ENCODE data around the gene PYGB.

PYGB gene

DNA sequence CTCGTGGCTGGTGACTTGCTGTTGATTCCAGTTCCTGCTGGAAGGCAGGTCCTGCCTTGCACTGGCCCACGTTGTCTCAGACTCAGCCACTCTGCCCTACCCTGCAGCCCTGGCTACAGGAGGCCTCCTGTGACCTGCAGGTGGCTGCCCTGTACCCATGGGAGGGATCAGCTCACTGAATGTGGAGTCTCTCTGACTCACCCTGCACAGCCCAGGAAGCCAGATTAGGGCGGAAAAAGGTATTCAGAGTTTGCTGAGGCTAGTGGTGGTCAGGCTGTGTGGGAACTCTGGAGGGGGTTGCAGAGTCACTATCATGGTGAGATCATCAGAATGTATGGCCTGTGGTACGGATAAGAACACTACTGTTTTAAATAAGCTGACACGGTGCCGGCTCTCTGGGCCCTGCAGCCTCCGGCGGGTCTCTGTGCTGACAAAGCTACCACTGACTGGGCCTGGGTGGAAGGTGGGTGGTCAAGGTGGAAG lies 24.7 kb upstream of the PYGB start:
- Histone ChIP-seq H3K36me3 (ENCODE audit: insufficient read depth, low read length) (peaks cover 4% of the 10 kb centered on the region; the same call in 1 of the 2 replicates), H3K4me3 (ENCODE audit: low read length) (no peak overlapping the region), H3K4me1 (ENCODE audit: insufficient read depth, low read length) (peaks cover 12% of the 10 kb centered on the region; the same call in 1 of the 2 replicates), H3K27ac (ENCODE audit: low read depth, low read length) (peak overlapping the region; percentile 66), H3K9ac (ENCODE audit: low read depth, low read length) (peak overlapping the region; percentile 32; the same call in 1 of the 2 replicates), H3K27me3 (ENCODE audit: insufficient read depth, low read length) (no peaks in the 10 kb centered on the region), H3K9me3 (ENCODE audit: insufficient read depth, low read depth, low read length) (no peaks in the 10 kb centered on the region)
- WGBS: 55% methylated on average over 8 of the region's 8 CpGs

DNA sequence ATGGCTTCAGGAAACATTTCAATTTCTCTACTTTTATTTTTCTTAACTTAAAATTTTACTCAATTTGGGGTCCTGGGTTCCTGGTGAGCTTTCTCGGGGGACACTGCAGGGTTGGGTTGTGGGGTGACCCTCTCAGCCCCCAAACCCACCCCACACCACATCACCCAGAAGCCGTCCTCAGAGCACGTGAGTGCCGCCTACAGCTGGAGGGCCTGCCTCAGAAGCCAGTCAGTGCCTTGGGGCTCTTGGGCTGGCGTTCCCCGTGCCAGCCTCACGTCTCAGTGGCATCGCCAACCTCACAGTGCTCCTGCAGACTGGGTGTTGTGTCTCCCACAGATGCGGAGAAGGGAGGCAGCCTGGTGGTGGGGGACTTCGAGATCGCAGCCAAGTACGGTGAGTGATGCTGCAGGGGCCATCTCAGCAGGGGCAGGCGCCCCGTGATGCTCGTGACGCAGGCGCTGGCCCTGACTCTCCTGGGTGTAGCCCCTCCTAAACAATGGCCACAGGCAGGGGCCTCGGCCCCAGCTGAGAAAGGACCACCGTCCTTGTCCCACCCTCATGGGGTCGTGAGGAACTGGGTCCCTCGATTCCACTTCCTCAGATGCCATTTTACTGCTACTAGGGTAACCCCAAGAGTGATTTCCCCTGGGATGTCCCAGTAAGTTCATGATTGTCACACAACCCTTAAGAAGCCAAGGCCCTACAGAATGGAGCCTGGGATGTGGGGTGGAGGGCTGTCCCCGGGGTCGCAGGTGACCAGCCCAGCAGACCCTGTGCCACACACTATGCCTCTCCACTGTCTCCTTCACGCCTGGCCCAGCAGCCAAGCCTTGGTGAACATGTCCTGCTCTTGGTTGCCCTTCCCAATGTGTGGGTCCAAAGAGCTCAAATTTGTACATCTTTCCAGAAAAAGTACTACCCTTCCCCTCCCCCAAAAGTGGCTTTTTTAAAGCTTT lies 23.8 kb upstream of the PYGB start:
- Histone ChIP-seq H3K27ac (ENCODE audit: low read depth, low read length) (peak overlapping the region; percentile 66; the same call in 1 of the 2 replicates), H3K9ac (ENCODE audit: low read depth, low read length) (no peak overlapping the region), H3K4me1 (ENCODE audit: insufficient read depth, low read length) (peaks cover 12% of the 10 kb centered on the region; the same call in 1 of the 2 replicates), H3K4me3 (ENCODE audit: low read length) (no peak overlapping the region), H3K9me3 (ENCODE audit: insufficient read depth, low read depth, low read length) (no peaks in the 10 kb centered on the region), H3K36me3 (ENCODE audit: insufficient read depth, low read length) (peaks cover 3% of the 10 kb centered on the region; the same call in 1 of the 2 replicates), H3K27me3 (ENCODE audit: insufficient read depth, low read length) (no peaks in the 10 kb centered on the region)
- 94% methylated on average over 24 of the region's 24 CpGs for WGBS

DNA sequence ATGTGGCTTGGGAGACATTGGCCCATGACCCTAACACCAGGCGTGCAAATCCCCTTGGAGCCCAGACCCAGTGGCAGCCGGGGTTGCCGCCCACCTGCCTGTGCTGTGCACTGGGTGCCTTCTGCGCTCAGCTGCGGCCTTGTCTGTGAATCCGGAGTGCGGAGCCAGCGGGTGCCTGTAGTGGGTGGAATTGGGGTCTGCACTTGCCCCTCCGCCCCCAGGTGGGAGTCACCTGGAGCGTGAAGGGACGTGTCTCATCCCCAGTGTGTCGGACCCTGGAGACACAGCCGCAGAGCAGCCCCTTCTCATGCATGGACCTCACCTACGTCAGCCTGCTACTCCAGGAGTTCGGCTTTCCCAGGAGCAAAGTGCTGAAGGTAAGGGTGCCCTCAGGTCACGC lies 22.9 kb upstream of the PYGB start:
- 94% methylated on average over 16 of the region's 16 CpGs for WGBS
- H3K9me3 ChIP-seq (ENCODE audit: insufficient read depth, low read depth, low read length): no peaks in the 10 kb centered on the region
- no peak overlapping the region for H3K4me3 ChIP-seq (ENCODE audit: low read length)
- H3K4me1 ChIP-seq (ENCODE audit: insufficient read depth, low read length): peaks cover 12% of the 10 kb centered on the region; the same call in 1 of the 2 replicates
- no peak overlapping the region for H3K9ac ChIP-seq (ENCODE audit: low read depth, low read length)
- H3K27me3 ChIP-seq (ENCODE audit: insufficient read depth, low read length): no peaks in the 10 kb centered on the region
- H3K36me3 ChIP-seq (ENCODE audit: insufficient read depth, low read length): peaks cover 3% of the 10 kb centered on the region; the same call in 1 of the 2 replicates
- no peak overlapping the region for H3K27ac ChIP-seq (ENCODE audit: low read depth, low read length)

DNA sequence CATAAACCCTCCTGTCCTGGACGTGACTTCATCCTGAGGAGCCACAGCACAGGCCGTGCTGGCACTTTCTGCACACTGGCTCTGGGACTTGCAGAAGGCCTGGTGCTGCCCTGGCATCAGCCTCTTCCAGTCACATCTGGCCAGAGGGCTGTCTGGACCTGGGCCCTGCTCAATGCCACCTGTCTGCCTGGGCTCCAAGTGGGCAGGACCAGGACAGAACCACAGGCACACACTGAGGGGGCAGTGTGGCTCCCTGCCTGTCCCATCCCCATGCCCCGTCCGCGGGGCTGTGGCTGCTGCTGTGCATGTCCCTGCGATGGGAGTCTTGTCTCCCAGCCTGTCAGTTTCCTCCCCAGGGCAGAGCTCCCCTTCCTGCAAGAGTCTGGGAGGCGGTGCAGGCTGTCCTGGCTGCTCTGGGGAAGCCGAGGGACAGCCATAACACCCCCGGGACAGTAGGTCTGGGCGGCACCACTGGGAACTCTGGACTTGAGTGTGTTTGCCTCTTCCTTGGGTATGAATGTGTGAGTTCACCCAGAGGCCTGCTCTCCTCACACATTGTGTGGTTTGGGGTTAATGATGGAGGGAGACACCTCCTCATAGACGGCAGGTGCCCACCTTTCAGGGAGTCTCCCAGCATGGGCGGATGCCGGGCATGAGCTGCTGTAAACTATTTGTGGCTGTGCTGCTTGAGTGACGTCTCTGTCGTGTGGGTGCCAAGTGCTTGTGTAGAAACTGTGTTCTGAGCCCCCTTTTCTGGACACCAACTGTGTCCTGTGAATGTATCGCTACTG lies 22.0 kb upstream of the PYGB start:
- Histone ChIP-seq H3K27ac (ENCODE audit: low read depth, low read length) (no peak overlapping the region), H3K4me3 (ENCODE audit: low read length) (no peak overlapping the region), H3K4me1 (ENCODE audit: insufficient read depth, low read length) (peaks cover 12% of the 10 kb centered on the region; the same call in 1 of the 2 replicates), H3K9ac (ENCODE audit: low read depth, low read length) (no peak overlapping the region), H3K9me3 (ENCODE audit: insufficient read depth, low read depth, low read length) (no peaks in the 10 kb centered on the region), H3K36me3 (ENCODE audit: insufficient read depth, low read length) (peaks cover 3% of the 10 kb centered on the region; the same call in 1 of the 2 replicates), H3K27me3 (ENCODE audit: insufficient read depth, low read length) (no peaks in the 10 kb centered on the region)
- WGBS: 96% methylated on average over 16 of the region's 16 CpGs

DNA sequence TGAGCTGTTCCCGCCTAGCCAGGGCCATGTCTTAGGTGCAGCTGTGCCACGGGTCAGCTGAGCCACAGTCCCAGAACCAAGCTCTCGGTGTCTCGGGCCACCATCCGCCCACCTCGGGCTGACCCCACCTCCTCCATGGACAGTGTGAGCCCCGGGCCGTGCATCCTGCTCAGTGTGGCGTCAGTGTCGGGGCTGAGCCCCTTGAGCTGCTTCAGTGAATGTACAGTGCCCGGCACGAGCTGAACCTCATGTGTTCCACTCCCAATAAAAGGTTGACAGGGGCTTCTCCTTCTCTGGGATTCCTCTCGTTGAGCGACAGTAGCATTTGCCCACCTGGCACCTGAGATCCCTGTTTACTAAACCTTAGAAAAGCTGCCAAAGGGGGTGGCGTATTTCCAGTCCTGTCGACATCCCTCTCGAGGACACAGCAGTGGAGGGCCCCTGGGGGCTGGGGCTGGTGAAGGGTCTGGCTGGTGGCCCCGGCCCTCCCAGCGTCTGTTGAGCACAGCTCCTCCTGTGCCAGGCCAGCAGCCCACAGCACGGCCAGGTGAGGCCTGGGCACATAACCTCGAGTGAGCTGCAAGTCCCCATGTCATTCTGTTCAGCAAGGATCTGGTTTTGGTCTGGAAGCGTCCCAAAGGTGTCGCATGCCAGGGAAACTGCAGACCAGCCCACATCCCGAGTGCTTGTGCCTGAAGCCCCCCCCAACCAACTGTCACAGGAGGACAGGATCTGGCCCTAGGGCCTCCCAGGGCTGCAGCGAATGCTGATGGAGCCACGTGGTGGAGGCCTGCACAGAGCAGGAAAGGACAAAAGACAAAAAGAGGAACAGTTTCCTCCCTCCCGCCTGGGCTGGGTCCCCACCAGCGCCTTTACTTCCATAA lies 21.2 kb upstream of the PYGB start:
- H3K4me3 ChIP-seq (ENCODE audit: low read length): no peak overlapping the region
- no peak overlapping the region for H3K9ac ChIP-seq (ENCODE audit: low read depth, low read length)
- peaks cover 12% of the 10 kb centered on the region; the same call in 1 of the 2 replicates for H3K4me1 ChIP-seq (ENCODE audit: insufficient read depth, low read length)
- H3K27me3 ChIP-seq (ENCODE audit: insufficient read depth, low read length): no peaks in the 10 kb centered on the region
- no peaks in the 10 kb centered on the region for H3K9me3 ChIP-seq (ENCODE audit: insufficient read depth, low read depth, low read length)
- no peak overlapping the region for H3K27ac ChIP-seq (ENCODE audit: low read depth, low read length)
- H3K36me3 ChIP-seq (ENCODE audit: insufficient read depth, low read length): no peaks in the 10 kb centered on the region
- WGBS: 89% methylated on average over 28 of the region's 28 CpGs

DNA sequence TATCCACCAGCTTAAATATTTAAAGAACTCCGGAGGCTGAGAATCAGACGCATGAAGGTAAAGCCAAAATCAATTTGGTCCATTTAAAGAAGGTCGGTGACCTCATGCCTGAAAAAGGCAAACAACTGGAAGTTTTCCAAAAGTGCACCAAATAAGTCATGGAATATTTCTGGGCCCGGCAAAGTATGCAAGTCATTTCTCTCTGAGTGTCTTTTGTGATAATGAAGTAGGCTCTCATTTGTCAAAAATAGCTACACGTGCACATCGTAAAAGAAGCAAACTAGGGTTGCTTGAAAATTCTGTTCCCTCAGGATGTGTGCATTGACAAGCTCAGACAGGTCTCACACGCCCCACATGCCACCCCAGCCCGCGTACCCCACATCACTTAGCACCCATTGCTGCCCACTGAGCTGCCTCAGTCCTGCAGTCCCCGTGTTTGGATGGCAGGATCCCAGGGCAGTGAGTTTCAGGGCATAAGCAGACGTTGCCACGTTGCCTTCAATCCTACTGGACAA lies 20.5 kb upstream of the PYGB start:
- H3K27ac ChIP-seq (ENCODE audit: low read depth, low read length): no peak overlapping the region
- H3K27me3 ChIP-seq (ENCODE audit: insufficient read depth, low read length): no peaks in the 10 kb centered on the region
- WGBS: 93% methylated on average over 12 of the region's 12 CpGs
- no peaks in the 10 kb centered on the region for H3K36me3 ChIP-seq (ENCODE audit: insufficient read depth, low read length)
- no peak overlapping the region for H3K4me3 ChIP-seq (ENCODE audit: low read length)
- H3K9me3 ChIP-seq (ENCODE audit: insufficient read depth, low read depth, low read length): no peaks in the 10 kb centered on the region
- H3K4me1 ChIP-seq (ENCODE audit: insufficient read depth, low read length): peaks cover 10% of the 10 kb centered on the region; the same call in 1 of the 2 replicates
- H3K9ac ChIP-seq (ENCODE audit: low read depth, low read length): no peak overlapping the region

DNA sequence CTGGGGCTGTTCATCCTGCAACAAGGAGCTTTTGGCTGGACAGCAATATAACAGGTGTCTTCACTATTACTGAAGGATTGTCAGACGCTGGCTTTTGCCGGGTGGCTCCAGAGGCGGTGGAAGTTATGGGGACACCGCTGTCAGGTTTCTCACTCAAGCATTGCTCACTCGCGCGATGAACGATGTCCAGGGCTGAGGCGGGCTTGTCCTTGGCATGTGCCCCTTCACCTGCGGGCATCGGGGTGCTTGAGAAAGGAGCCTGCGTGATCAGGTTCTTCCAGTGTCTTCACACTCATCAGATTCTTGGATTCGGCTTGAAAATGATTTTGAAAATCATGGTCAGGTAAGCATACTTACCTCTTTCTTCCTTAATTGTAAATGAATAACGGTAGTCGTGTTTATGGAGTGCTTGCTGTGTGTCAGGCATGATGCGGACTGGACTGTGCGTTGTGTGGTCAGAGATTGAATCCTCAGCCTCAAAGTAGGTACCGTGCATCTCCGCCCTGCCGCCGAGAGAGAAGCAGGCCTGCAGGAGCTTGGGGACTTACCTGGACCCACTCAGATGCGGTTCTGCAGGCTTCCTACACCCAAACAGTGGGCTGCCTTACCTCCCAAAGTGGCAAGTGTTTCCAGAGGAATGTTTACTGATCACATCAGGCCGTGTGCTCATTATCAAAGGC lies 18.3 kb upstream of the PYGB start:
- no peak overlapping the region for H3K9ac ChIP-seq (ENCODE audit: low read depth, low read length)
- no peak overlapping the region for H3K4me3 ChIP-seq (ENCODE audit: low read length)

DNA sequence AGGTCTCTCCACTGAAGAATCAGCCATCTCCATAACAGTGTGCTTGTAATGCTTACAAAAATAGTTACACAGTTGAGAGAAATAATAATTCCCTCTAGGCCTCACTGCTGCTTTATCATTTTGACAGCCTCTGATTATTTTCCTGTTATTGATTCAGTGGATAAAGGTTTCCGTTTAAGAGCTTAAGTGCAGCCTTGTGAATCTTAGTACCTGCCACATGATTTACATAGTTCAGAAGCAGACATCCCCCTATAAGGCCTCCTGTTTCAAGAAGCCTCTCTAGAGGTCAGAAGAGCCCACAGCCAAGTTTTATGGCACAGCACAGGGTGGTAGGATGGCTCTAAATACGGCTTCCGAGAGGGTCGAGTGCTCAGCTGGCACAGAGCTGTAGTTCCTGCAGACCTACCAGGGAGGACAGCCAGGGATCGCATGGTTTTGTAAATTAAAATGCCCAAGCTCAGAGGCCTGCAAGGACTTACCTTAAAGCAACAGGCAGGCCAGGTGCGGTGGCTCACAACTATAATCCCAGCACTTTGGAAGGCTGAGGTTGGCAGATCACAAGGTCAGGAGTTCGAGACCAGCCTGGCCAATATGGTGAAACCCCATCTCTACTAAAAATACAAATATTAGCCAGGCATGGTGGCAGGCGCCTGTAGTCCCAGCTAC lies 17.6 kb upstream of the PYGB start:
- Histone ChIP-seq H3K9ac (ENCODE audit: low read depth, low read length) (no peak overlapping the region), H3K4me3 (ENCODE audit: low read length) (no peak overlapping the region), H3K27me3 (ENCODE audit: insufficient read depth, low read length) (no peaks in the 10 kb centered on the region), H3K36me3 (ENCODE audit: insufficient read depth, low read length) (no peaks in the 10 kb centered on the region), H3K27ac (ENCODE audit: low read depth, low read length) (no peak overlapping the region), H3K4me1 (ENCODE audit: insufficient read depth, low read length) (peaks cover 11% of the 10 kb centered on the region; the same call in 1 of the 2 replicates), H3K9me3 (ENCODE audit: insufficient read depth, low read depth, low read length) (no peaks in the 10 kb centered on the region)
- WGBS: 96% methylated on average over 8 of the region's 8 CpGs

More for the DNA sequence above, 18.3 kb upstream of the PYGB start:
- no peaks in the 10 kb centered on the region for H3K36me3 ChIP-seq (ENCODE audit: insufficient read depth, low read length)
- no peaks in the 10 kb centered on the region for H3K9me3 ChIP-seq (ENCODE audit: insufficient read depth, low read depth, low read length)
- H3K27ac ChIP-seq (ENCODE audit: low read depth, low read length): no peak overlapping the region
- 96% methylated on average over 23 of the region's 23 CpGs for WGBS
- H3K4me1 ChIP-seq (ENCODE audit: insufficient read depth, low read length): peaks cover 11% of the 10 kb centered on the region; the same call in 1 of the 2 replicates
- H3K27me3 ChIP-seq (ENCODE audit: insufficient read depth, low read length): no peaks in the 10 kb centered on the region

DNA sequence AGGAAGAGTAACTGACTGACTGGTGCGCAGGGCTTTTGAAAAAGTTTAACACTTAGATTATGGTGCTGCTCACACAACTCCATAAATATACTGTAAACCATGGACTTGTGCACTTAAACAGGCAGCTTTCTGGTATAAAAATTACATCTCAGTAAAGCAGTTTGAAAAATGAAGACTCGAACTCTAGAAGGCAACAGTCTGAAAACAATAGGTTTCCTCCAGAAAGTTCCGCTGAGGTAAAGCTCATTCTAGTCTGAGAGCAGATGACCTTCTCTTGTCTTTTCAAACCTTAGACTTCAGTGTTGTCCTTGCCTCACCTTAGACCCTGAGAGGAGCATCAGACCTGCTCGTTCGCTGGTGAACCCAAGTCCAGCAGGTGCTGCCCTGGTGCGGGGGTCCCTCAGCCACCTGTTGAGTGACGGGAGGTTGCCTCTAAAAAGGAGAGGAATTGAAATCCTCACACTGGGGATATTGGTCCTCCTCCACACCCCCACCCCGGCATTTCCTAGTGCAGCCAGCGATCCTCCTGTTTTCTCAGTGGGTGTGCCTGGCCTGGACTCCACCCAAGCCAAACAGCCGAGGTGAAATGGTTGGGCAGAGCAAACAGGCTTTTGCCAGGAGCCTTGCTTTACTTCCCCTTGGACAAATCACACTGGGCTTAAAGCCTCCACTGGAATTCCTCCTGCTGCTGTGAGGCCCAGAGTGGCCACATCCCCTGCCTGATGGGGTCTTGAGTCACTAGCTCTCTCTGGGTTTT lies 14.7 kb upstream of the PYGB start:
- H3K4me1 ChIP-seq (ENCODE audit: insufficient read depth, low read length): peaks cover 21% of the 10 kb centered on the region; the same call in 1 of the 2 replicates
- WGBS: 88% methylated on average over 10 of the region's 10 CpGs
- H3K4me3 ChIP-seq (ENCODE audit: low read length): no peak overlapping the region
- no peaks in the 10 kb centered on the region for H3K27me3 ChIP-seq (ENCODE audit: insufficient read depth, low read length)
- H3K36me3 ChIP-seq (ENCODE audit: insufficient read depth, low read length): no peaks in the 10 kb centered on the region
- no peaks in the 10 kb centered on the region for H3K9me3 ChIP-seq (ENCODE audit: insufficient read depth, low read depth, low read length)
- no peak overlapping the region for H3K27ac ChIP-seq (ENCODE audit: low read depth, low read length)
- H3K9ac ChIP-seq (ENCODE audit: low read depth, low read length): no peak overlapping the region
